ENCODE measurements around the gene CRLF1.

CRLF1 gene

DNA sequence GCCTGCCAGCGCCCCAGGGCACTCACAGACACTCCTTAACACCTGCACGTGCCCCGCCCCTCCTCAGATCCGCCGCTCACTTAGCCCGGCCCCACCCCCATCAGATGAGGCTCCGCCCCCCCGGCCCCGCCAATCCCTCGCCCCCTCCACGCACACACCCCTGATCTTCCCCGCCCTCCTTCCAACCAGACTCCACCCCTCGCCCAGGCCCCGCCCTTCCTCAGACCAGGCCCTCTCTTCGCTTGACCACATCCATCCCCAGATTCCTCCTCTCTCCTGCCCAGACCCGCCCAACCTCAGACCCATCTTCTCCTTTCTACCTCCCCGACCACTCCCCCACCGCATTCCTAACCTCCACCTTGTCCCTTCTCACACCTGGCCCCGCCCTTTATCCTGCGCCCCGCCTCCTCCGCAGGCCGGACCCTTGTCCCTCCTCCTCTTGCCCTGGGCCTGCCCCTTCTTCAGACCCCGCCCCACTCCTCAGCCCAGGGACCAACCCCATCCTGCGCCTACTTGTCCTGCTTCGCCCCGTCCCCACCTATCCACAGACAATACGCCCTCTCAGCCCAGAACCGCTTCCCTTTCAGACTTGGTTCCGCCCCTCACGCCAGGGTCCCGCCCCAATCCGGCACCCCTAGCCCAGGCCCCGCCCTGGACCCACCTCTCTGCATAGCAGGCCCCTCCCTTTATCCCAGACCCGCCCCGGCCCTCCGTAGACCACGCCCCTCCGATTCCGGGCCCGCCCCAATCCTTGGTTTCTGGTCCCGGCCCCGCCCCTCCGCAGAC lies 29.8 kb upstream of the CRLF1 start:
- peak; percentile 95 for DNase-seq

DNA sequence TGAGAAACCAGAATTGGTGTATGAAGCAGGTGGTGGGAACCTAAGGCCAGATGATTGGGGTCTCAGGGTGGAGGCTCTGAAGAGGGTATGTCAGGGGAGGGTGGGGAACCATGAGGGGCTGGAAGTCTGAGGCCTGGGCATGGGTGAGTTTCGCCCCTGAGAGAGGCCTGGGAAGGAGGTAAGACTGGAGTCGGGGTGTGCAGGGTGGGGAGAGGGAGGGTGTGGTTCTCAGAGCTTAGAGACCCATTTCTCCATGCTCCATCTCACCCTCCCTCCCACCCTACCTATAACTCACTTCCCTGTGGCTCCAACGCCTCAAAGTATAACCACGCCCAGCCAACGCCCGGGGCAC lies 29.2 kb upstream of the CRLF1 start:
- no peak for DNase-seq

DNA sequence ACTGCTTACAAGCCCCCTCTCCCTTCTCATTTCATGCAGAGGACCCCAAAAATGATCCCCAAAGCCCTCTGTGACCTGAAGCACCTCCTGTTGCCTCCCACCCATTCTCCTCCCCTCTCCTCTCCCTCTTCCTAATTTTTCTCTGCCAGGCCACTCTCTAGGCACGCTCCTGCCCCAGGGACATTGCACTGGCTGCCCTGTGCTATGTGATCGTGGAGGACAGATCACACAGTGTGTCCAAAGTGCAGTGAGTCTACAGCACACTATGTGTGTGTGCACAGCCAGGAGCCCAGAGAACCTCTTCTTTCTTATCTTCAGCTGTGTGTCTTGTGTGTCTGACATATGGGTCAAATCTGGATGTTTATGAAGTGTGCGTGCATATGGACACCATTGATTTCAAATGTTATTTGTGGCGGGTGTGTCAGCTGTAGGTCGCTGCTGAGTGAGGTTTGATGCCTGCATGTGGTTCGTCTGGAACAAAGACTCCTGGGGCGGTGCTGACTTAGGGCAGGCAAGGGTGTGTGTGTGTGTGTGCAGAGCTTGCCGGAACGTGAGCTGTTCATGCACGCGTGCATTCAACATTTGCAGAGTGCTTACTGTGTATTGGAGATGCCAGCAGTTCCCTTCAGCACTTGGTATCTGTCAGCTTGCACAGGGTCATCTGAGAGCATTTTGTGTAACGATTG lies 28.2 kb upstream of the CRLF1 start:
- DNase-seq: no peak

DNA sequence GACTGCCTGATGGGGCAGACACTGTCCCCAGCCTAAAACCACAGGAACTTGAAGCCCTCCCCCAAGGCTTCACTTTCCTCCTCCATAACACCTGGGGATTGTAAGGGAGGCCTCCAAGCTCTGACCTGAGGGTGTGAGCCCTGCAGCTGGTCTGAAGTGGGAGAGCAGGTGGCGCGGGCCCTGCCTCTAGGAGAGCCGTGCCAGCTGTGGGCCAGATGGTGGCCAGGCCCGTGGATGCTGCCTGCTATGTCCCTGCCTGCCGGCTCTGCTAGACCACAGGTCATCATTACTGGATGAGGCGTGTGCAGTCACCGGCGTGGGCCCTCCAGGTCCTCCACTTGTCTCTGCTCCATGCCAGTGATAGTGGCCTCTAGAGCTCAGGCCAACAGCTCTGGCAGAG lies 26.7 kb upstream of the CRLF1 start:
- peak; percentile 69 for DNase-seq

DNA sequence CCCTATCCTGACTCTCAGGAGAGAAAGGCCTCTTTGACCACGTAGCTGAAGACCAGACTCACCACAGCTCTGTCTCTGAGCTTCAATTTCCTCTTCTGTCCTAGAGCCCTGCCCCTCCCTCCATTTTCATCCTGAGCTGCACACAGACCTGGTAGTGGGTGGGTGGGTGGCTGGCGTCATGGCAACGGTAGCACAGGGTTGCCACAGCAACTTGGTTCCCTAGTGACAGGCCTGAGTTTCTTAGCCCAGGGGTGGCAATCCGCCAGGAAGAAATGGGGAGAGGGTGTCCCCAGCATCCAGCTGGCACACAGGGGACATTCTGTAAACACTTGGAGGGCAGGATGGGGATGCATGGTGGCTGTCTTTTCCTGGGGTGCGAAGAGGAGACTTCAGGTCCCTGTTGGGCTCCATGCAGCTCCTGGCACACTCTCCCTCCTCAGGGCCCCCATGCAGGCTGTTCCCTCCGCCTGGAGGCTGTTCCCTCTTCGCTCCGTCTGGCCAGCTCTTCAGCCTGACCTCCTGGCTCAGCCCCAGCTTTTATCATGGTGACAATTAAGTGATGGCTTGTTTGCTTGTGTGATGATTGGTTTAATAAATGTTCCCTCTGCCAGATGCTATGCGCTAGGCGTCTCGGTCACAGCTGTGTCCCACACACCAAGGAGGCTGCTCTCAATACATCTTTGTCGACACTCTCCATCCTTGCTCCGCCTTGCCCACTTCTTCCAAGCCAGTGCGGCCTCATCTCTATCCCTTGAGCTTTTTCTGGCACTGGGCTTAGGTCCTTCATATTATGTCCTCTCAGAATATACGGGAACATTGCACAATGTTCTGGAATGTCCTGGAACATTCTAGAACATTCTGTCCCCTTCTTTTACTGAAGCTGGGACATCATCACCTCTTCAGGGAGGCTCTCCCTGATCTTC lies 22.8 kb upstream of the CRLF1 start:
- peak; percentile 59 for DNase-seq

DNA sequence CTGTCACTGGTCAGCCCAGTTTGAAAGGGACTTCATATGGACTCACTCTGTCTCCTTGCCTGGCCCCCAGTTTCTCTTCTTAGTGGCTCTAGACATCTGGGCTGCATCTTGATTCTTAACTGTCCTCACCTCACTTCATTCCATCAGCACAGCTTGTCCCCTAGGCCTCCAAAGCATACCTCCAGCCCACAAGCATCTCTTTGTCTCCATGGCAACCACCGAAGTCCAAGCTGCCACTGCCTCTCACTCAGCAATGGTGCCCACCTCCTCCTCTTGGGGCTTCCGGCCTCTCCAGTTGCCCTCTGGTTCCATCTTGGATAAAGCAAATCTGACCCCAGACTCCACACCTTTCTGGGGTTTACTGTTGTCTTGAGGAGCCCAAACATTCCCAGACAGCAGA lies 20.3 kb upstream of the CRLF1 start:
- DNase-seq: no peak

DNA sequence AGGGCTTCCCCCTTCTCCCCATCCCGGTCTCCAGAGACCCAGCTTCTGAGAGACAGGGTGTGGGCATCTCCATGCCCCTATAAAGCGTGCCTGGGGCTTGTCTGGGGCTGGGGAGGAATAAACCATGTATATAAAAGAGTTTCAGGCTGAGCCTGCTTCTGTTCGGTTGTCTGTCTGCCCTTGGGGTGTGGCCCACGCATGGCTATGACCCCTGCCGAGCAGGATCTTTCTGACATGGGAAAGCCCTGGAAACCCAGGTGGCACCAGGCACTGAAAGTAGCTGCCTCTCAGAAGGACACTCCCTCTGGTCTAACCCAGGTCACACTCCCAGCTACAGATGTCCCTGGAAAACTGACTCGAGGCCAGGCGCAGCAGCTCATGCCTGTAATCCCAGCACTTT lies 14.3 kb upstream of the CRLF1 start:
- no peak for DNase-seq

DNA sequence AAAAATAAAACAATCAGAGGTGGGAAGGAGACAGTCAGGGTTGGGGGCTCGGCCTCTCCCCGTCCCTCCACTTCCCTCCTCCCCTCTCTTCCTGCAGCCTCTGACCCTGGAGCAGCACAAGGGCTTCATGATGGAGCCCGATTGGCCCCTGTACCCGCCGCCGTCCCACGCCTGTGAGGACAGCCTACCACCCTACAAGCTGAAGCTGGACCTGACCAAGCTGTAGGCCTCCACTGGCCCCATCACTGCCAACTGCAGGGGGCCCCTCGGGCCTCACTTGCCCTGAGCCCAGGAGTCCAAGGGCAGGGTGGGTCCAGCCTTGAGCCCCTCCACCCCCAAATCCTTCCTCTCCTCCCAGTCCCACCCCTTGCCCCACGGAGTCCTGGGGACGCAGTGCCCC lies 13.7 kb upstream of the CRLF1 start:
- DNase-seq: no peak

DNA sequence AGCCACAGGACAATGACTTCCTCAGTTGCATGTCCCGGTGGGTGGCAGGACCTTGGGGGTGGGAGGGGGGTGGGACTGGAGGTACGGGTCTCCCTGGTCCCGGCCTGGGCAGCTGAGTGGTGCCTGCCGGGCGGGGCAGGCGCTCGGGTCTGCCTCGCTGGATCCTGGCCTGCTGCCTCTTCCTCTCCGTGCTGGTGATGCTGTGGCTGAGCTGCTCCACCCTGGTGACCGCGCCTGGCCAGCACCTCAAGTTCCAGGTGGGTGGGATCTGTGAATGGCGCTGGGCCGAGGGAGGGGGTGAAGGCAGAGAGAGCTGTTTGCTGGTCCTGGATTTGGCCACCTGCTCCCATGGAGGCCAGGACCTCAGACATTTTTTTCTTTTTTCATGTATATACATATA lies 11.6 kb upstream of the CRLF1 start:
- no peak for DNase-seq

DNA sequence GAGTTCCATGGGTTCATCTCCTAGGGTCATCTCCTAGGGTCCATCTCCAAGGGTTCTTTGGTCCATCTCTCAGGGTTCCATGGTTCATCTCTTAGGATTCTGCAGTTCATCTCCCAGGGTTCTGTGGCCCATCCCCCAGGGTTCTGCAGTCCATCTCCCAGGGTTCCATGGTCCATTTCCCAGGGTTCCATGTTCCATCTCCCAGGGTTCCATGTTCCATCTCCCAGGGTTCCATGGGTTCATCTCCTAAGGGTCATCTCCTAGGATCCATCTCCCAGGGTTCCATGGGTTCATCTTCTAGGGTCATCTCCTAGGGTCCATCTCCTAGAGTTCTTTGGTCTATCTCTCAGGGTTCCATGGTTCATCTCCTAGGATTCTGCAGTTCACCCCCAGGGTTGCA lies 11.0 kb upstream of the CRLF1 start:
- no peak for DNase-seq

DNA sequence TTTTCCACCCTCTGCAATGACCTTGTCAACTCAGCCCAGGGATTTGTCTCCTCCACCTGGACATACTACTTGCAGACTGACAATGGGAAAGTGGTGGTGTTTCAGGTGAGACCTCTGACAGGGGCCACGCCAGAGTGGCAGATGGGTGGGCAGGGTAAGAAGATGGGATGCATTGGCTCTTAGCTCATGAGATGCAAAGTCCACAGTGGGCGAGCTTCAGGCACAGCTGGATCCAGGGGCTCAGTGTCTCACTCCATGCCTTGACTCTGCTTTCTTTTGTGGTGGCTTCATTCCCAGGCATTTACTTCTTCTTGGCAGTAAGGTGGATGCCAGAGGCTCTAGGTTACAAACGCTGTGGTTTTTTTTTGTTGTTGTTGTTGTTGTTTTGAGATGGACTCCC lies 9.4 kb upstream of the CRLF1 start:
- no peak for DNase-seq

DNA sequence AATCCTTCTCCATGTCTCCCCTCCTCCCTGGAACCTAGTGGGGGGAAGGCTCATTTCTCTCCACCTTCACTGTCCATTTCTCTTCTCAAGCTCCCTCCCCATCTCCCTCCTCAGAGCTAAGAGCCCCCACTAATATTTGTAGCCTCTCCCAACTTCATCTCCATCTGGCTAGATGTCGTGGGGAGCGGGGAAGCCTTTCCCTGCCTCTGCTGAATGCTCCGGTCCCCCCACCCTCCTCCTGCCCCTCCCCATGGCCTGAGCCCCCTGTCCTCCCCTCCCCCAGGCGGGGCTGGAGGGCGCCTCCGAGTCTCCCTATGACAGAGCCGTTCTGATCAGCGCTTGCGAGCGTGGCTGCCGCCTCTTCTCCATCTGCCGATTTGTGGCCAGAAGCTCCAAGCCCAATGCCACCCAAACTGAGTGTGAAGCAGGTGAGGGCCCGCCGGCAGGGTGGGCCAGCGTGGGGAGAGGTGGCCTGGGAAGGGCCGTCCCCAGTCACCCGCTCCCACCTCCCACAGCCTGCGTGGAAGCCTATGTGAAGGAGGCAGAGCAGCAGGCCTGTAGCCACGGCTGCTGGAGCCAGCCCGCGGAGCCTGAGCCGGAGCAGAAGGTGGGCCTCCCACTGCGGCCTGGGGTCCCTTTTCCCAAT lies 7.1 kb upstream of the CRLF1 start:
- no peak for DNase-seq

DNA sequence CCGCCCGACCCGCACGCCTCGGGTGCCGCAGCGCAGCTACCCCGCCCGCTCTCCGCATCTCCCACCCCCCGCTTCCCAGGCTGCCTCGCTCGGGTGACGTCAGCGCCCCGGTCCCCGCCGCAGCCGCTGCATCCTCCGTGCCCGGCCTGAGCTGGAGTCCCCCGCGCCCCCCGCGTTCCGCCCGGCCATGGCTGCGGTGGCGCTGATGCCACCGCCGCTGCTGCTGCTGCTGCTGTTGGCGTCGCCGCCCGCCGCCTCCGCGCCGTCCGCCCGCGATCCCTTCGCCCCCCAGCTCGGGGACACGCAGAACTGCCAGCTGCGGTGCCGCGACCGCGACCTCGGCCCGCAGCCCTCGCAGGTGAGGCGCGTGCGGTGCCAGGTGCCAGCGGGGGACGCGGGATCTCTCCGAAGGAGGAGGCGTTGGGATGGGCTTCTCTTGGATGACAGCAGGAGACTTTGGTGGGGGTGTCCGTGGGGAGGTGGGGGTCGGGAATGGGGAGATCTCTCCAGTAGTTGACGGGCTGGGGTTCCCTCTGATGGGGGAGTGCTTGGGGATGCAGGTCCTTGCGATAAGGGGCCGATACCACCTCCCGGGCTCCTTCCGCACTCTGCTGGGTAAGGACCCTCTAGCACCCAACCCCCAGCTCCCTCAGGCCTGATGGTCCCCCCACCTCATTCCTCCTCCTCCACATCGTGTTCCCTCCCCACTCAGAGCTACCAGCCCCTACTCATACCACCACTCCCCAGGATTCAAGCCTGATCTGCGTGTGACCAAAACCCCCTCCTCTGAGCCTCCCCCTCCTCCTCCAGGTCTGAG lies 6.4 kb upstream of the CRLF1 start, which contains the start of gene TMEM59L:
Gene TMEM59L (plus strand): TSS at position 99 of the 817 bp plus-strand sequence. CDS start 89 bp downstream, at position 188.
- DNase-seq: no peak

DNA sequence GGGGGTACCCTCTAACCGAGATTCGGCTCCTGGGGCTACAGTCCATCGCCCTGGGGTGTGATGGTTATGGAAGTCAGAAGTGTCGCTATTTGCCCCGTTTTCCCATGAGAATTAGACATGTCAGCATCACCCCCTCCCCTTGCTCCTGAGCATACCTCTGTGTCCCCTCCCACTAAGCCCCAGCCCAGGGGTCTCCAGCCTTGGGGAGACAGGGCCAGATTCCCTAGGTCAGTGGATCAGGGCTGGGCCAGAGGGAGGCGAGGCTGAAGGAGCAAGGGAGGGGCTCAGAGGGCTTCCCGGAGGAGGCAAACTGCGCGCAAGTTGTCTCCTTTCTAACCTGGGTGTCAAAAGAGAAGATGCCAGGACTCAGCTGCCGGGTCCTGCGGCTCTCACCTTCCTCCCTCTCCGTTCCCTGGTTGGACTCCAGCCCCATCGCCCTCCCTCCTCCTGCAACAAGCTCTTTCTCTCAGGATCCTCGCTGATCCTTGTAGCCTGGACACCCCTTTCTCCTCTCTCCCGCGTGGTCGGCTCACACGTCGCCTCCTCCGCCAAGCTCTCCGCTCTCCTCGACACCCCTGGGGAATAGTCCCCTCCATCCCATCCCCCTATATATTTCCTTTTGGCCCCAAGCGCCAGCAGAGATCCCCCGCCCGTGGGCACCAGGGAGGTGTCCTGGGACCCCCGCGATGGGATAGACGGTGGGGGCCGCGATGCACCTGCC lies 5.6 kb upstream of the CRLF1 start:
- DNase-seq: no peak

DNA sequence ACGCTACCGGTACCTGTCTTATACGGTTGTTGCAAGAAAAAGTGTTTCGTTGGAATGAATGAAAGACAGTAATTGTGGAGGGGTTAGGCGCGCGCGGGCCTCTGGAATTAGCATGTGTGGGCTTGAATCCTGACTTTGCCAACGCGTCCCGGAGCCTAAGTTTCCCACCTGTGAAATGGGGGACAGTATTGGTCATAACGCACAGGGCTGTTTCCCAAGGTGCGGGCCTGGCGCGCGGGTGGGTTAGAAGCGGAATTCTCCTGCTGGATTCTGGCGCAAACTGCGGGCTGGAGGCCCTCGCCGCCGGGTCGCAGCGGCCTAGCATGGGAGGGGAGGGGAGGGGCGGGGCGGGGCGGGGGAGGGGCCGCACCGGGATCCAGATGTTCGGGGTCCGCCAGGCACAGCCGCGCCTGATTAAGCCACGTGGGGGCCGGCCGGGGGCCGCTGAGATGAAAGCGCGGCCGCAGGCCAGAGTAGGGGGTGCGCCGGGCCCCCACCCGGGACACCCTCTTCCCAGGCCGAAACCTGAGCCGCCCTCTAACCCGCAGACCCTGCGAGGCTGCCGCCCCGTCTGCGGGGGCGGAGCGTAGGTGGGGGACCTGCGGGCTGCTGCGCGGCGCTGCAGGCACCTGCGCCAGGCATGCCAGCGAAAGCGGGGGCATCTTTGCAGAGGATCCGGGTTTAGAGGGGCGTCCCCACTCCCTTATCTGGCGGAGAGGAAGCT lies 4.9 kb upstream of the CRLF1 start:
- DNase-seq: no peak

DNA sequence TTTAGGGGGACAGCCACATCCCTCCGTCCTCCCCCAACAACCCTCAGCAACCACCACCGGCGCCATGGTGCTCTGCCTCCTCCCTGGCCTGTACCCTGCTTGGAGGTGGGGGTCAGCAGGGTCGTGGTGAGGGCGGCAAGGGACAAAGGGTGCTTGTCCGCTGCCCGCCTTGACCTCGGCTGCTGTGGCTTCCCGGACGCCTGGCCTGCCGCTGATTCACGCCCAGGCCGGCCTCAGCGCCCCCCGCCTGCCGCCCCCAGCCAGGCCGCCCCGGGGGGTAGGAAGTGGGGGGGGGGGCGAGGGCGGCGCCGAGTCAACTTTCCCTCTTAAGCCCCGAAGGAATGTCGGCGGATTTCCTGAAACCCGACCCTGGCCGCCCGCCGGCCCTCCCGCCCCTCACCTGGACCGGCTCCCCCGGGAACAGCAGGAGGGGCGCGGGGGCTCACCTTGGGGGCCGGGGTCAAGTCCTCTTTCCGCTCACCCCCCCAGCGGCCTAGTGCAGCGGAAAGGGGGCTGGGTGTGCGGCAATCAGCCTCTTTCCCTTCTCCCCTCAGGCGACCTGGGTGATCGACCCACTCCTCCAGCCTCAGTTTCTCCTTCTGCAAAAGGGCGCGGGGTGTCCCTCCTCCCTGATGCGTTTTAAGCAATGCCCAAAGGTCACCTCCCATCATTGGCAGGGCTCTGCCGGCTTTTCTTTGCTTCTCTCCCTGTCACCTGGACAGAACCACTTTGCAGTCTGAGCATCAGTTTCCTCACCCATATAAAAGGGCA lies 4.1 kb upstream of the CRLF1 start:
- no peak for DNase-seq

DNA sequence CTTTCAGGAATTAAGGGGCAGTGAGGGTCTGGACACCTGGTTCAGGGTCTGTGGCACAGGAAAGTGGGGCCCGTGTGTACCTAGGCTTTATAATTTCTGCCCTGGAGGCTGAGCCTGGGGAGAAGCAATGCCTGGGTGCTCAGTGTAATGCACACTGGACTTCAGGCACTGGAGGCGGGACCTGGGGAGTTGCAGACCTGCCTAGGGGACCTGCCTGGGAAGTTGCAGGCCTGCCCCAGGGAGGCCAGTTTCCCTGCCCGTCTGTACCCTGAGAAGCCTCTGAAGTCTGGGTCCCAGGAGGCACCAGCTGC lies 3.6 kb upstream of the CRLF1 start:
- no peak for DNase-seq

DNA sequence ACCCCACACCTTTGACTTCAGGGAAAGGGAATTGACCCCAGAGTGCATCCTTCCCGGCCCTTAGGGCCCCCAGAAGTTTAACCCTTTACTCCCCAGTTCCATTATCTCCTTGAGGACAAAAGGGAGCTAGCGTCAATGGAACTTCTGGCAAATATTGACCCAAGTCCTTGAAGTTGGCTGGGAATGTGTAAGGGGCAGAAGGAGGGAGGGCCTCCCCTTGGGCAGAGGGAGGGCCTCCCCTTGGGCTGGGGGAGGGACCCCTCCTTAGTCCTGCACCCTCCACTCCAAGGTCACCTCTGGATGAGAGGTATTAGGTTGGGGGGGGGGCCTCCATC lies 3.1 kb upstream of the CRLF1 start:
- no peak for DNase-seq

DNA sequence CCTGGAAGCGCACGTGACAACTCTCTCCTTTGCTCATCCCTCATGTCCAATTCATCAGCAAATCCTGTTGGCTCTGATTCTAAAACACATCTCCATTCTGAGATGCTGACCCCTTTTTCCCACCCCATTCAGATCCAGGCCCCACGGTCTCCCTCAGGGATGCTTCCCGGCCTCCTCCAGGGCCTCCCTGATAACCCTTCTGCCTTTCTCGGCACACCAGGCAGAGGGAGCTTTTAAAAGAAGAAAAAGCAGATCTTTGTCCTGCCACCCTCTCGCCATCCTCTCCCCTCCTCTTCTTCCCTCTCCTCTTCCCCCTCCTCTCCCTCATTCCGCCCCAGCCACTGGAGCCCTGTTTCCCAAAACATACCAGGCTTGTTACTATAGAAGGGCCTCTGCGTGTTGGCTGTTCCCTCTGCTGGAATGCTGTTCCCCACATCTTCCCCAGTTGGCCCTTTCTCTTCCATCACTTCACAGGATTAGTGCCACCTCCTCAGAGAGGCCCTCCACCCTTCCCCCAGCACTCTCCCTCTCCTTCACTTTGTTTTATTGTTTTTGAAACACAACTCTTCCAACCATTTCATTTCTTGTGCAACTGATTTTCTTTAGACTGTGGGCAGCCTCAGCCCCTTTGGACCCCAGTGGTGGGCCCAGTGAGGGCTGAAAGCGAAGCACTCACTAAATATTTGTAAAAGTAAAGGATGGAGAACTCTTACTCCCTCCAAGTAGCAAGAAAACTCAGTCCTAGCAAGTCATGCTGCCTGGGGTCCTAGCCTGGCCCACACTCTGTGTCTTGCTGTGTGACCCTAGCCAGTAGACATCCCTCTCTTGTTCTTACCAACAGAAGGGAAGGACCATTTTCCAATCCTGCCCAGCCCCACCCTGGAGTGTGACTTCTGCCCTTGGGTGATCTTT lies 2.5 kb upstream of the CRLF1 start:
- no peak for DNase-seq

All from DMS79 (cell line).